Activated CD4-positive, alpha-beta T cell treated with anti-CD3 and anti-CD28 coated beads, Interleukin-2, amount 50 U/mL, for 1 hour (primary cell): Measurements from ENCODE around the gene PHF5A.
"Not testable (repeated sequence)": the region's sequence is repeated elsewhere in the genome, so short reads cannot be mapped to it uniquely, and the experiment has no call there.

Source experiments
- DNase-seq: peaks from one replicate; pipeline ENCODE4 v3.0.0-alpha.2; 2020

PHF5A gene

DNA sequence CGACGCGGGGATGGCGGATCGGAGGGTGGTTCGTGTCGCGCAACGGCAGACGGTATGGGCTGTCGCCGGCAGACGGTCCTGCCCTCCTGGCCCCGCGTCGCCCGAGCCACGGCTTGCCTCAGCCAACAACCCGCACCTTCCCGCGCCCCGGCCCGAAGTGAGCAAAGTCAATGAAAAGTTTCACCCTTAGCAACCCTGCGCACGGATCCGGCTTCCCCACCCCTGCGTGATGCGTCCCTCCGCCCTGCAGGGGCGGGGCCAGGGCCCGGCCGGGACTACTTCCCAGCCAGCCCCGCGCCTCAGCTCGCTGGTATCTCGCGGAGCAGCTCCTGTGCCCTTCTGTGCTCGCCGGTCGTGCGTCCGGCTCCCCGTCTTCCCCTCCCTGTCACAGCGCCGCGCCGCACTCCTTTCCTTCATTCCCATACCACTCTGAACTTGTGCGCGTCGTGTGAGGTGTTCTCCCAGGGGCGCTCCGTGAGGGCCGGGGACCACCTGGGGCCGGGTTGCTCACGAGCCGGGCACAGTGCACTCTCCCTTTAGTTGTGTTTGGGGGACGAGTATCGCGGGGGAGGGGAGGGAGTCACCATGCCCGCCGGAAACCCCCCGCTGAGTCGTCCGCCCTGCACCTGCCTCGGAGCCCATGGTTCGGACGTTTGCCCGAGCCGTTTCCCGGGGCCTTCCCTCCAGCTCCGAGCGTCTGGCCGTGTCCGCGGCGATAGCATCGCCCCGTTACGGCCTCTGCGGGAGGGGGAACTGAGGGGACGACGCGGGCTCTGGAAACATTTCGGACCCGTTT lies 21.7 kb downstream of the PHF5A start, which contains the start of gene TOB2:
Gene TOB2 (minus strand): TSS at position 163 of the 796 bp plus-strand sequence. CDS start 9,456 bp downstream, outside the sequence.
- peak; percentile 93 for DNase-seq

DNA sequence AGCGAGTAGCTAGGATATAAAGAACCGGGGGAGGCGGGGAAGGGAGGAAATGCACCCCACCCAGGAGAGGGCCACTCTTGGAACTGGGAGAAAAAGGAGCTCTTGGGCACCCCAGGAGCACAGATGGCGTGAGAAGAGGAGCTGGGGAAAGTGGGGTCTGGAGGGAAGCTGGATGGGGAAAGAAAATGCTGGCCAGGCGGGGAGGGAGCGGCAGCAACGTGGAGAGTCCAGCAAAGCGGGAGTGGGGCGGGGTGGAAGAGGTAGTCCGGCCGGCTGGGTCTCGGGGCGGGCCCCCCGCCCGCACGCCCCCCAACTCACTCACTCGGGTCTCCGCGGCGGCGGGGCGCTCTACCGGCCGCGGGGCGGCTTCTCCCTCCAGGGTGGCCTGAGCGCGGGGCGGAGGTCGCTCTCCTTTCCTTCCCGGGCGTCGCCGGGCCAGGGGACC lies 22.4 kb downstream of the PHF5A start:
- peak; percentile 2 for DNase-seq

DNA sequence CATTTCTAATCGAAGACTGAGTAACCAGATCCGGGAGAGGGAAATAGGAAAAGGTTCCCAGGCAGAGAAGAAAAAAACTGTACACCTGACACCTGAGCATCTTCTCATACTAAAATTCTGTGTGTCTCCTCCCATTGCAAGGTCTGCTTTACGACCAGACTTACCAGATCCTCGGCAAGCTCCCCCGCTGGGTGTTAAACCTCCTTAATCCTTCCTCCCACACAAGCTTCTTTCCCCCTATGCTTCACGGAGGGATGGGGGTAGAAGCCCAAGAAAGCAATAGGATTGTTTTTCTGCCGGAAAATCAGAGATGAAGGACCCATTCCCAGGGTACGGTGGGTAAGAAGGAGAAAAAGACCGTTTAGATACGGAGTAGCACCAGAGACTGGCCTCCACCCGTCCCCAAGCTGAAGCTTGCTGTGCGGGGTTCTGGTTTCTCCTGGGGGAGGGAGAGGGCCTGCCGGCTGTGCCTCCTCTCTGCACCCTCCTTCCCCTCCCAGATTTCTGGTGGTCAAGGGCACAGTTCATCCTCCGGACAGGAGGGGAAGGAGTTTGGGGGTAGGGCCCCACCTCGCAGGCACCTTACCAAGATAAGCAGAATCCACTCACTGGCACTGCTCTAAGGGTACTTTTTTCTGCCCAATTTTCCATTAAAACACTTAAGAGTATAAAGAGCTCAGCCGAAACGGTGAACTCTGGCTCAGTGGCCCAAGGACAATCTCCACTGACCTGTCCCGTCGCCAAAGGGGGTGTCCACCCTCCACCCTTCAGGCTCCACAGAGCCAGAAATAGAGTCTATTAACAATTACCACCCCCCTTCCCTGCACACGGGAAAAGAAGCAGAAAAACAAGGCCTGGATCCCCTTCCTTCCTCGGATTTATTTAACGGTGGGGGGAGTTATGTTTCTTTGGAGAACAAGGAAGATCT lies 23.1 kb downstream of the PHF5A start:
- DNase-seq = peak; percentile 11

DNA sequence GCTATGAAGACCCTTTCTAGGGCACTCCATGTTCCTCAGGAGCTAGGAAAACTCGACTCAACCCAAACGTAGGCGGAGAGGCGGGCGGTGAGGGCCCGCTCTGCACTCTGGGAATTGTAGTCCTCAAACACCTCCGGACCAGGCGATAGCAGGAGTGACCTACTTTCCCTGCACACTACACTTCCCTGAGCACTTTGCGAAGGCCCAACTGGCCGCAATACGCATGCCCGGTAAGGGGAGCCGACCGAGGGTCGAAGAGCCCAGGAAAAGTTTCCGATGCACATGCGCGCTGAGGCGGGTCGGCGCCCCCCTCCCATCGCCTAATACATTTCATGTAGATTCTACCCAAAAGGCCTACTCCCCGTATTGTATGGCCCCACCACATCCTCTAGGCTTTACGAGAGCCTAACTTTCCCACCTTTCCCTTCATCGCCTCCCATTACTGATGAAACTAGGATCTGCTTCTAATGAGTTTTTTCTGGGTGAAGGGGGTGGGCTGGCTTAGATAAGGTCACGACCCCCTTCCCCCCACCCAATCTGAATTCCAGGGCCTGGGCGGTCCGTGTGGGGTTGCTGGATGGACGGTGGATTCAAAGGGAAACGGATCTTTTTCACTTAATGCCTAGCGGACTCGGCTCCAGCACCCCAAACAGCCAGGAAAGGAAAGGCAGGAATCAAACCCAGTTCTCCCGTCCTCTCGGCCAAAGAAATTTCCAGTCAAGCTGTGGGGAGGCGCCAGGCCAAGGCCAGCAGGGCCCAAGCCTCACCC lies 23.9 kb downstream of the PHF5A start:
- DNase-seq = peak; percentile 67

DNA sequence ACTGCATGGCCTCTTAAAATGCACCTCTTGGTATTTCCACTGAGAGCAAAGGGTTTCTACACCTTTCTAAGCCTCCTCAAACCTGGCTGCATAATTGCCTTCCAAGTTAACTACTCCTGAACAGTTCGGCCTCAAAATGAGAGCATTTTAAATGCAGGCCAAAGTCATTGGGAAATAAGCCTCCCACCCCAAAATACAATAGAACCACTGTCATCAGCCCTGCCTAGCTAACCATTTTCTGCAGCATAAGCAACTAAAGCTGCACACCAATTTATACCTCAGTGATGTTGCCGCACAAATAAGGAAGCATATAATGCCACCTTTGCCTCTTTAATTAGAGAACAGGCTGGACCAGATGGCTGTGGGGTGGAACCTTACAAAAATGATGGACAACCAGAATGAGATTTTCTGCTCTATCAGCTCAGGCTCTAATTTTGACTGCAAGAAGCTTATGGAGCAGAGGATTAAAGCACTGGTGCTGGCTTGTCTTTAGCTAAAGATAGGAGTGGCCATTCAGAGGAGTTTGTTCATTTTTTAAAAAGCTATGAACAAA lies 26.2 kb downstream of the PHF5A start:
- no peak for DNase-seq

DNA sequence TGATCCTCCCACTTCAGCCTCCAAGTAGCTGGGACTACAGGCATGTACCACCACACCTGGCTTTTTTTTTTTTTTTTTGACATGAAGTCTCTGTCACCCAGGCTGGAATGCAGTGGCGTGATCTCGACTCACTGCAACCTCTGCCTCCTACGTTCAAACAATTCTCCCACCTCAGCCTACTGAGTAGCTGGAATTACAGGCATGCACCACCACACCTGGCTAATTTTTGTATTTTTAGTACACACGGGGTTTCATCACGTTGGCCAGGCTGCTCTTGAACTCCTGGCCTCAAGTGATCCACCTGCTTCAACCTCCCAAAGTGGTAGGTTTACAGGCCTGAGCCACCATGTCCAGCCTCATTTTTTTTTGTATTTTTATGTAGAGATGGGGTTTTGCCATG lies 28.0 kb downstream of the PHF5A start:
- not testable (repeated sequence) for DNase-seq

DNA sequence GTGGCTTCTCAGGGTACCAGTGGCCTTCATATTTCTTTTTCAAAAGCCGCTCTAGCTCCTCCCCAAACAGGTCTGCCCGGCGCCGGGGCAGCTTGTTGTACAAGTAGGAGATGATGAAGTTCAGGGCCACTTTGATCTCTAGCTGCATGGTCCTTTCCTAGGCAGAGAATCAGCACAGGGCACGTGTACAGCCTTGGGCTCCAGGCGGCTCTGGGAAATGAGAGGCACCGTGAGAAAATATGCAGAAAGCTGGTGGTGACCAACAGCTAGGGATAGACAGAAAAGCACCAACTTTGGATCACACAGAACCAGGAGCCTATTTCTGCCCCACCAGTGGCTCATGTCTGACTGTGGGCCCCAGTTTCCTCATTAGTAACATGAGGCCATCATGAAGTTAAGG lies 31.3 kb downstream of the PHF5A start:
- no peak for DNase-seq

DNA sequence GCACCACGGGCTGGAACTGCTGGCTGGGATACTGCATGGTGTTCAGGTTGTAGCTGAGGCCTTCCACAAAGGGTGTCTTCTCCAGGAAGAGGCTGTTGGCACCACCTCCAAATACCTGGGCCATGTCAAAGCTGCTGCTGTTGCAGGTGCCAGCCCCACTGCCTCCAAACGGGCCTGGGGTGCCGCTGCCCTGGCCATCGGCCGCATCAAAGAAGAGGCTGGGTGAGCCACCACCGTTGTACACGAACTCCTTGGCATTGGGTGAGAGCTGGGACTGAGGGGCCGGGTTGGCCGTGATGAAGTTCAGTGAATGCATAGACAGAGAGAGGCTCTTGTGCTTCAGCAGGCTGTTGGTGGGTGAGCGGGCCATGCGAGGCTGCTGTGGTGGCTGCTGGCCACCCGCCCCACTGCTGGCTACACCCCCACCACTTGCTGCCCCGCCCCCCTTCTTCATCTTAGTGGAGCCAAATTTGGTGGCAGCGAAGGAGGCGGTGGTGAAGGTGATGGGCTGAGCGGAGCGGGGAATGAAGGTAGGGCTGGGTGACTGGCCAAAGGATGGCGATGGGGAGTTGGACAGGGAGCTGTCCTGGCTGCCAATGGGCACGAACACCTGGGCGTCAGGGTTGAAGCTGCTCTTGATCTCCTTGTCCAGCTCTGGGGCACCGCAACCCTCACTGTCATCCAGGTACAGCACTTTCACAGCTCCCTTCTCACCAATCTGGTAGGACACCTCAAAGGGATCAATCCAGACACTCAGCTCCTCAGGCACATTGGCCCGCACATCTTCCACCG lies 32.0 kb downstream of the PHF5A start:
- no peak for DNase-seq

DNA sequence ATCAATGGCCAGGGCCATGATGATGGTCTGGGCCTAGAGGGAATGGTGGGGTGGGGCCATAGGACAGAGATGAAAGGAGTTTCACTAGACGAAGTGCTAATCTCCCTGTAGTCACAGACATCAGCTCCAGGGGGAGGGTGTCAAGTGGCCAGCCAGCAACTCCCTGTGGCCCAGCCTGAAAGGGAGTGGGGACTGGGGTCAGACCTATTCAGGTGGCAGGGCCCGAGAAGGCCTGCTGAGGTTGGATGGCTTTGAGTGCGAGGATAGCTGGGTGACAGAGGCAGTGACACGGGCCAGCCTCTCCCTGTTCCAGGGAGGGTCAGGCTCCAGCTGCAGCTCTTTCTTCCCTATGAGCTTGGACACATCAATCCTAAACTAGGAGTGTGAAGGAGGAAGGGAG lies 32.9 kb downstream of the PHF5A start:
- no peak for DNase-seq

DNA sequence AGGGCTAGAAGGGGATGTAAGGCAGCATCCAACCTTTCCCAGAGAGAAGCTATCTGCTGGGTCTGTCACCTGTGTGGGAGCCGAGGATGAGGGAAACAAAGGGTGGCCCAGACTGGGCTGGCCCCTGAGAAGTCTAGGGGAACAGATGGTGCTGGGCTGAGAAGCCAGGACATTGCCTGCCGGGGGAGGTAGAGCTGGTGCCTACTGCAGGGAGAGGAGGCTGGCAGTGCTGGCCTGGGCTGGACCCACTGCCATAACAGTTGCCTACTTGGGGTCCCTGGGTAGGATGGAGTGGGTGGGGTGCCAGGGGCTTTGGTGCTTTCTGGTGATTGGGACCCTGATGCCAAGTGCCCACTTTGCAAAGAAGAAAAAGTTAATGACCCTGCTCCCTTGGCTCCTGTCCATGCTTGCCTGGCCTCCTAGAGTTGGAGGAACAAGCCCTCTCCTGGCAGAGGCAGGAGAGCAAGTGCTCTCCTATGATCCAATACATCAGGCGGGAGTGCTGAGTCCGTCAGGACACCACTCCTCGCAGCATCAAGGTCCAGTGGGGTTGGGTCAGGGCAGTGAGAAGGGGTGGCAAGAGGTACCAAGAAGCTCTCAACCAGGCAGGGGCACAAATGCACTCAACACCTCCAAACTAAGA lies 34.0 kb downstream of the PHF5A start:
- not testable (repeated sequence) for DNase-seq

DNA sequence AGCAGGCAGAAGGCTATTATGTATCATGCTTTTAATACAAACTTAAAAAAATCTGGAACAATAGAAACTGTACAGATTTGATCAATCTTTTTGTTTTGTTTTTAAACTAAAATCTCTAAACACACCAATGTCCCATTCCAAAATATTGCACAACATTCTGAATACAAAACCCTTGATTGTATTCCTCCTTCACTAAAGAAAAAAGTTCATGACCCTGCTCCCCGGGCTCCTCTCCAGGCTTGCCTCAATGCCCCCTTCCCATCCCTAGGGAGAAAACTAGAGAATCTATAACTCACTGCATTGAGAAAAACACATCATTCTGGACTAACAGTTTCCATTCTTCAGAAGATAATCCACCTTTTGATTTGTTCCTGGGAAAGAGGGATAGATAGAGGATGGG lies 35.0 kb downstream of the PHF5A start:
- DNase-seq = not testable (repeated sequence)

DNA sequence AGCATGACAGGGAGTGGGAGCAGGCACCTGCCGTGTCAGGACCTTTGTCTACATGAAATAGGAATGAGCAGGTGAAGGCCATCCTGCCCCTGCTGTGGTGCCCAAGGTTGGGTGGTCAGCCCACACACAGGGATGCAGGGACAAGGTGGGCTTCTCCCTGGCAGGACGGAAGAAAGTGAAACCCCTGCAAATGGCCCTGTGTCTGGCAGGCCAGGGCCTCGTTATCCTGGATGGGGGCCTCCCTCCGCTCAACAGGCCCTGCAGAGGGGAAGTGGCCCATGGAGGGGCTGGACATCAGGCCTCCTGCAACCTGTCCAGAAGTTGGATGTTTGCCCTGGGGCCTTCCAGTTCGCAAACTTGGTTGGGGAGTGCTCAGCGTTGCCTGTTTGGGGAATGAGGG lies 36.8 kb downstream of the PHF5A start:
- no peak for DNase-seq

DNA sequence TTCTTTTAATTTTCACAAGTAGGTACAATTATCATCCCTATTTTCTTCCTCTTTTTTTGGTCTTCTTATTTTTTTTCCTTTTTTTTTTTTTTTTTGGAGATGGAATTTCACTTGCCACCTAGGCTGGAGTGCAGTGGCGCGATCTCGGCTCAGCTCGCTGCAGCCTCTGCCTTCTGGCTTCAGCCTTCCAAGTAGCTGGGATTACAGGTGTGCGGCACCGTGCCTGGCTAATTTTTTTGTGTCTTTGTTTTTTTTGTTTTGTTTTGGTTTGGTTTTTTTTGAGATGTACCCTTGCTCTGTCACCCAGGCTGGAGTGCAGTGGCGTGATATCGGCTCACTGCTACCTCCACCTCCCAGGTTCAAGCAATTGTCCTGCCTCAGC lies 38.5 kb downstream of the PHF5A start:
- DNase-seq = no peak

DNA sequence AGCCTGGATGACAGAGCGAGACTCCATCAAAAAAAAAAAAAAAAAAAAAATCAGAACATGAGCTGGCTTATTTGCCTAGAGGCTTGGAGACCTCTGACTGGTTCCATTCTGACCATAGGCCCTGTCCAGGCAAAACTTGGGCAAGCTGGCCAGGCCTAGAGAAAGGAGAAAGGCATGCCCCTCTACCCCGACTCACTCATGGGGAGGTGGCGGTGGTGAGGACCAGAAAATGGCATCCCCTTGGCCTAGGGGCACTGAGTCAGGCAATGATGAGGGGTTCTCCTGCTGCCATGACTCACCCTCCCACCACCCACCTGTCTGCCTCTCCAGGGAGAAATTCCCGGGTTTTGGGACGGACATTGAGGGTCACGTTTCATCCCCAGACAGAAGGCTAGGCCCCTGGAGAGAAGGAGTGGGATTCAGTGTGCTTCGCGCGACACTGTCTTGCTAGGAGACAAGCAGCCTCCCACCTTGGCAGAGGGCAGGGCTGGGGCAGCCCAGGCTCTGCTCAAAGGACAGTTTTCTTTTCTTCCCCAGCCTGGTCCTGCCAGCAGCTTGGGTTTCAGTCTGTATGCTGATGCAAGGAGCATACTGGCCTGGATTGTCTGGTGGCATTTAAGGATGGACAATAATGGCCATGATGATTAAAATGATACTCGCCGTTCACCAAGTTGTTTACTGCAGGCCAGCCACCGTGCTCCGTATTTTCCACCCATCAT lies 39.1 kb downstream of the PHF5A start:
- no peak for DNase-seq

DNA sequence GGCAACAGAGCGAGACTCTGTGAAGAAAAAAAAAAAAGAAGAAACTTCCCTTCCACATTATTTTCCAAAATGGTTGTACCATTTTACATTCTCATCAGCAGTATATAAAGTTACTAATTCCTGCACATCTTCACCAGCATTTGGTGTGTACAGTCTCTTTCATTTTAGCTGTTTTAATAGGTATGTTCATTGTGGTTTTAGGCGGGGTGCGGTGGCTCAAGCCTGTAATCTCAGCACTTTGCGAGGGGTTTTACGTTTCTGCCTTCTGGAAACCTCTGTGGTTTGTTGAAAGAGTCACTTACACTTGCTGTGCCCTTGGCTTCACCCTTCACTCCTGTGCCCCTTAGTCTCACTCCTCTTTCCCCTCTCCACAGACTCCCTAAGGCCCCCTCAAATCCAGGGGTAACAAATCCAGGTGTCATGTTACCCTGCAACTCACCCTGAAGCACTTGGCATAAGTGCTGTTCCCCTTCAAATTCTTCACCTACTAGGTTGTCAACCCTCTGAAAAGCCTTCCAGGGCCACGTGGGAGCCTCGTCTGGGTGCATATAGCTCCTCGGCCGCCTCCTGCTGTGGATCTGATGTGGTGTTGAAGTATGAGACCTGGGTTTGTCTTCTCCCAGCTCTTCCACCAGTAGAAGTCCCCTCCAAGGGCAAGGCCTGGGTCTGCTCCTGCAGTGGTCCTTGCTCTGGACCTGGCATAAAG lies 42.7 kb downstream of the PHF5A start:
- DNase-seq = peak; percentile 12

DNA sequence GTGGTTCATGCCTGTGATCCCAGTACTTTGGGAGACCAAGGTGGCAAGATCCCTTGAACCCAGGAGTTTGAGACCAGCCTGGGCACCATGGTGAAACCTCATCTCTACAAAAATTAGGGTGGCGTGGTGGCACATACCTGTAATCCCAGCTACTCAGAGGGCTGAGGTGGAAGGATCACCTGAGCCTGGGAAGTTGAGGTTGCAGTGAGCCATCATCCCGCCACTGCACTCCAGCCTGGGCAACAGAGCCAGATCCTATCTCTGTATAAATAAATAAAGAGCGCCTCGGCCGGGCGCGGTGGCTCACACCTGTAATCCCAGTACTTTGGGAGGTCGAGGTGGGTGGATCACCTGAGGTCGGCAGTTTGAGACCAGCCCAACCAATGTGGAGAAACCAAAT lies 49.8 kb downstream of the PHF5A start:
- DNase-seq = no peak

DNA sequence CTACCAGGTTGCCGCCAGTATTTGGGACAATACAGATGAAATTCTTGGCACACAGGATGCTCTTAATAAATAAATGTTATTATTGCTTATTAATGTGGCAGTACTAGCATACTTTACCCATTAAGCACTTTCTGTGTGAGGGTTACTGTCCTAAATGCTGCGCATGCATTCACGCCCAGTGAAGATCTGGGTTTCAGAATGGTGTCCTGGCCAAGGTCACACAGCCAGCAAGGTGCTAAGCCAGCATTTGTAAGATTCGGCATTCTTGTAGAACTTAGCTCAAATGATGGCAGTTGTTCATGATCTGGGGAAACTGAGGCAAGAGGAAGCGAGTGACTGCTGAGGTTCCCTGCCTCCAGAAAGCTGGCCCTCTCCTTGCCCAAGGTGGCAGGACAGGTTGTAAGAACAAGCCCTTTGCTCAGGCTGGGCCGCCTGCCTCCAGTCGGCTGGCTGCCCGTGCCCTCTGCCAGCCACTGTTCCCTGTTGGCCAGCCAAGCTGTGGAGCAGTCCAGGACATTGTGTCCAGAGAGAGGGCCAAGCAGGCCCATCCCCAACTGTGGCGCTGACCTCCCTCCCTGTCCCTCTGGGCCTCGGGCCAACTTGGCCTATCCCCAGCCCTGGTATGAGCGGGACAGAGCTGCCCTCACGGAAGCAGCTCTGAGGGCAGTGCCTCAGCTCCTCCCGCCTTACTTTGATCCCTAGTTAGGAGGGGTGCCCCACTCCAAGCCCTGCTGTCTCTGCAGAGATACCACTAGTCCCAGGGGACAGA lies 50.7 kb downstream of the PHF5A start:
- DNase-seq = no peak

DNA sequence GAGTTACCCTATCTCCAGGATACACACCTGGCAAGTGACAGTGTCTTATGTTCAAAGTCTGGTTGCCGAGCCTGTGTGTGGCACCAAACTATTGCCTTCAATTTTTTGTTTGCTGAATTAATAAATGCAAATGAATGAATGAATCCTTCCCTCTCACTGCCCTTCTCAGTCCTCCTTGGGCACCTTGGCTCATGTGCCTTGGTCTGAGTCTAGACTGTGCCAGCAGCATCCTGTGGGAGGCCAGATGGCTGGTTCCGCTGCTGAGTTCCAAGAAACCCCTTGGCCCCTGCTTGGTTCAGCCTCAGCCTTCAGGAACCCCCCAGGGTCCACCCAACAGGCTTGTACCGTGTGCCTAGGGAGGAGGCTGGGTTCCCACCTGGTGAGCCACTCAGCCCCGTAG lies 52.9 kb downstream of the PHF5A start:
- no peak for DNase-seq
